Epithelial cell of prostate (primary cell): ENCODE measurements around the gene OSGIN1.

Experiments
- DNase-seq: peaks from one replicate; pipeline ENCODE4 v3.0.0-alpha.2; 2011; ENCODE audit warnings: low read depth, low spot score
- H3K27ac ChIP-seq: fragments of 450-650 bp; 2 replicates; pipeline ENCODE4 v1.5.1; 2017; ENCODE audit warnings: mild to moderate bottlenecking

OSGIN1 gene

GRCh38 chr16:83968891-83969649, 16.0 kb downstream of the OSGIN1 start:
- H3K27ac ChIP-seq, result no peak overlapping the region

GRCh38 chr16:83969771-83970429, 16.9 kb downstream of the OSGIN1 start:
- no peak overlapping the region for H3K27ac ChIP-seq
- DNase-seq, result no peak

More at GRCh38 chr16:83968891-83969649, 16.0 kb downstream of the OSGIN1 start:
- no peak for DNase-seq

- no peak overlapping the region for H3K27ac ChIP-seq
- DNase-seq, result no peak
Measured at GRCh38 chr16:83970430-83970815, 17.4 kb downstream of the OSGIN1 start.

GRCh38 chr16:83971165-83972130, 18.4 kb downstream of the OSGIN1 start:
- H3K27ac ChIP-seq, result no peak overlapping the region
- DNase-seq, result no peak

GRCh38 chr16:83972256-83973008, 19.4 kb downstream of the OSGIN1 start:
- no peak for DNase-seq
- no peak overlapping the region for H3K27ac ChIP-seq

GRCh38 chr16:83973077-83973476, 20.0 kb downstream of the OSGIN1 start:
- no peak for DNase-seq
- H3K27ac ChIP-seq, result no peak overlapping the region

- no peak overlapping the region for H3K27ac ChIP-seq
- no peak for DNase-seq
Measured at GRCh38 chr16:83973581-83974385, 20.7 kb downstream of the OSGIN1 start.

GRCh38 chr16:83974475-83974874, 21.4 kb downstream of the OSGIN1 start:
- no peak for DNase-seq
- no peak overlapping the region for H3K27ac ChIP-seq

GRCh38 chr16:83975590-83976260, 22.7 kb downstream of the OSGIN1 start:
- H3K27ac ChIP-seq, result no peak overlapping the region
- DNase-seq, result no peak

- no peak for DNase-seq
- H3K27ac ChIP-seq, result no peak overlapping the region
Measured at GRCh38 chr16:83977056-83977815, 24.2 kb downstream of the OSGIN1 start.

GRCh38 chr16:83978401-83978904, 25.4 kb downstream of the OSGIN1 start:
- H3K27ac ChIP-seq, result no peak overlapping the region

GRCh38 chr16:83979441-83979840, 26.4 kb downstream of the OSGIN1 start:
- no peak overlapping the region for H3K27ac ChIP-seq
- DNase-seq, result no peak

More at GRCh38 chr16:83978401-83978904, 25.4 kb downstream of the OSGIN1 start:
- no peak for DNase-seq

GRCh38 chr16:83980794-83981193, 27.8 kb downstream of the OSGIN1 start:
- DNase-seq, result no peak
- no peak overlapping the region for H3K27ac ChIP-seq

- no peak for DNase-seq
- H3K27ac ChIP-seq, result no peak overlapping the region
Measured at GRCh38 chr16:83981799-83982198, 28.8 kb downstream of the OSGIN1 start.

- no peak for DNase-seq
- H3K27ac ChIP-seq, result no peak overlapping the region
Measured at GRCh38 chr16:83983491-83983890, 30.5 kb downstream of the OSGIN1 start.

- H3K27ac ChIP-seq, result no peak overlapping the region
- no peak for DNase-seq
Measured at GRCh38 chr16:83989300-83989699, 36.3 kb downstream of the OSGIN1 start.

- no peak overlapping the region for H3K27ac ChIP-seq
- DNase-seq, result no peak
Measured at GRCh38 chr16:83990492-83990891, 37.5 kb downstream of the OSGIN1 start.

- DNase-seq, result peak; percentile 36
Measured at GRCh38 chr16:83992624-83993023, 39.6 kb downstream of the OSGIN1 start.

More at GRCh38 chr16:83992624-83993023, 39.6 kb downstream of the OSGIN1 start:
- peak overlapping the region; percentile 53 for H3K27ac ChIP-seq
